ENCODE results near the gene ROR2.

Gene ROR2

GRCh38 chr9:91515074-91515687 is 434.8 kb downstream of the ROR2 start:
- DNase-seq (ENCODE audit: low read depth): no peak
